Measurements from ENCODE around the gene MEN1.
"Not testable (repeated sequence)": the region's sequence is repeated elsewhere in the genome, so short reads cannot be mapped to it uniquely, and the experiment has no call there.

MEN1 gene

DNA sequence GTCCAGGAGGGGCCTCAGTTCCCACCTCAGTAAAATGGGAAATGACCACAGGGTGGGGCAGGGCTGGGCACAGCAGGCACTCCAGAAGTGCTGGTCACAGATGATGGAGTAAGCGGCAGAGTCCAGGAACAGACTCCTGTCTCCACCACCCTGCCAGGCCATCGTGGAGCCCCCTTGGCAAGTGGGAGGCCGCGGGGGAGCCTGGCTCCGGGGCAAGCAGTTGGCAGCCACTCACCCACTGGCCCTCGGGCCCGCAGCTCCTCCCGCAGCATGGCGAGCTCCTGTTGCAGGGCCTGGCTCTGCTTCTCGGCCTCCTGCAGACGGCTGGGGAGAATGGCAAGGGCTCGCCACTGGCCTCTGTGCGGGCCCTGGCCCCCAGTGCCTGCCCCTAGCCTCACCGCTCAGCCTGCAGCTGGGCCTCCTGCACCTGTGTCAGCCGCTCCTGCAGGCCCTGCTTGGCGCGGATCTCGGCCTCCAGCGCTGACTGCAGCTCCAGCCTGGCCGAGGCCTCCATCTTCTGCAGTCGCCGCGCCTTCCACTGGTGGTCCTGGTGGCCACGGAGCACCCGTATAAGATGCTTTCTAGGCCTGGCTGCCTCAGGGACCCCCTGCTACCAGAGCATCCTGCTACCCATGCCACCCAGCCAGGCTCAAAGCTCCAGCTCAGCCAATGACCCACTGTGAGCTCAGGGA is 23.8 kb upstream of the MEN1 start:
- no peak overlapping the region for H3K4me3 ChIP-seq (ENCODE audit: low read depth, low read length)

DNA sequence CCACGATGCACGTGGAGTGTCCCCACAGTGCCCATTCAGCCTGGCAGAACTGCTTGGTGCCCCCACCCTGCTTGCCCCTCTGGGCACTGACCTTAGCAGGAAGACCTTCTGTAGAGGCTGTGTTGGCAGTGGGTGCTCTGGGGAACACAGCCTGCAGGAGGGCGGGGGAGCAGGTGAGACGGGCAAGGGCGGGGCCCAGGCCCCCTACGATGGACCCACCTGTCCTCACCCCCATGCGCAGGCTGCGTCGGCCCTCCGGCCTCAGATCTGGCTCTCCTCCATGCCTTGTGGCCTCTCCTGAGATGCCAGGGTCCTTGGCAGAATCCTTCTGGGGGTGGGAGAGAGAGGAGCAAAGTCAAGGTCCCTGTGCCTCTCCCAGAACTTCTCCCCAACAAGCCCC is 23.2 kb upstream of the MEN1 start:
- H3K4me3 ChIP-seq (ENCODE audit: low read depth, low read length): no peak overlapping the region

DNA sequence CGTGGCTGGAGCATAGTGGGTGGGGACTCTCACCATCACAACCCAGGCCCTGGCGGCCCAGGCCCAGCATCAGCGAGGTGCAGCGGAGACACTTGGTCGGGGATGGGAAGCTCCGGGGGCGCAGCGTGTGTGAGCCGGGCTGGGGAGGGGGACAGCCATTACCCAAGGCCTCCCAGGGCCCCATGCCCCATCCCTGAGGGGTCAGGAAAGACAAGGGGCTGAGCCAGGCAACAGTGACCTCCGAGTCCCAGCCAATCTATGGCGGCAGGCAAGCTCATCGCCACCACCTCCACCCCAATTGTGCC is 22.8 kb upstream of the MEN1 start:
- H3K4me3 ChIP-seq (ENCODE audit: low read depth, low read length): no peak overlapping the region

DNA sequence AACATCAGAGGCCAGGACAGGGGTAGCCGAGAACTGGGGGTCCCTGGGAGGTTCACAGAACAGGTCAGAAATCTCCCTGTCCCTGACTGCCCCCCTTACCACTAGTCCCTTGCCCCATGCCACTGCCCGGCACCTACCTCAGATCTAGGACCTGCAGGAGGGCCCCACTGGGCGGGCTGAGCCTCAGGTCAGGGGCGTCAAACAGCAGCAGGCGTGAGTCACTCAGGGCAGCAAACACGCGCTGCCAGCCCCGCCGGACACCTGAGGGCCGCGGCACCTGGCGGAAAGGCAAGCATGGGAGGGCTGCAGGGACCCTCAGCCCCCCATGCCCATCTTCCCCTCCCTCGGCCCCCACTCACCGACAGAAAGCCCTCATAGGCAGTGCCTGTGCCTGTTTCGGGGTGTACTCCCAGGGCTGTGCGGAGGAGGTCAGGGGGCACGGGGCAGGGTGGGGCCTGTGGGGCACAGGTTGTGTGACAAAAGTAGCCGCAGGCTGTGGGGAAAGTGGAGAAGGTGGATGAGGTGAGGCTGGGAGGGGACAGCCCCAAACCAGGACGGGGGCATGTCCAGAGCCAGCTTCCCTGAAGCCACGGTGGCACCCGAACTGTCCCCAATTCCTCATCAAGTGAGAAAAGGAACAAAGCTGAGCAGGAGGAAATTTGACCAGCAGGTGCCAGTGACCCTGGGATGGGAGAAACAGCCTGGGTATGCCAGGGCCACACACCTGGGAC is 22.3 kb upstream of the MEN1 start:
- no peak overlapping the region for H3K4me3 ChIP-seq (ENCODE audit: low read depth, low read length)

DNA sequence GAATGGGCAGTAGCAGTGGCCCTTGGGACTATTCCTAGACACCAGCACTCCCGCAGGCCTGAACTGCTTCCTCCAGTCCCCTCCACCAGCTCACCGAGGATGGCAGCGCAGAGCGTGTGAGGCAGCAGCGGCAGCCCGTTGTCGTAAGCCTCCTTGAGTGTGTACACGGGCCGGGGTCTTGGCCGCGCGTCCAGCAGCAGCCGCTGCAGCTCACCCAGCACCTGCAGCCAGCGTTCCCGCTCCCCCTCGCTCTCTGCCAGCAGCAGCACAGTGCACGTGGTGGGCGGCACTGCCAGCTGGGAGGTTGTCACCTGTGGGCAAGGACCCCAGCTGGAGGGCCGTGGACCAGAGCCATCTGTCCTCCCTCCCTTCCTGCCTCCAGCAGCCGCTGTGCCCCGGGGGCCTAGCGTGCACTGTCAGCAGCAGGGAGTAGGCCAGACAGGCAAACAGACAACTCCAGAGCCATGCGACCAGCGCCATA is 21.1 kb upstream of the MEN1 start:
- no peak overlapping the region for H3K4me3 ChIP-seq (ENCODE audit: low read depth, low read length)

DNA sequence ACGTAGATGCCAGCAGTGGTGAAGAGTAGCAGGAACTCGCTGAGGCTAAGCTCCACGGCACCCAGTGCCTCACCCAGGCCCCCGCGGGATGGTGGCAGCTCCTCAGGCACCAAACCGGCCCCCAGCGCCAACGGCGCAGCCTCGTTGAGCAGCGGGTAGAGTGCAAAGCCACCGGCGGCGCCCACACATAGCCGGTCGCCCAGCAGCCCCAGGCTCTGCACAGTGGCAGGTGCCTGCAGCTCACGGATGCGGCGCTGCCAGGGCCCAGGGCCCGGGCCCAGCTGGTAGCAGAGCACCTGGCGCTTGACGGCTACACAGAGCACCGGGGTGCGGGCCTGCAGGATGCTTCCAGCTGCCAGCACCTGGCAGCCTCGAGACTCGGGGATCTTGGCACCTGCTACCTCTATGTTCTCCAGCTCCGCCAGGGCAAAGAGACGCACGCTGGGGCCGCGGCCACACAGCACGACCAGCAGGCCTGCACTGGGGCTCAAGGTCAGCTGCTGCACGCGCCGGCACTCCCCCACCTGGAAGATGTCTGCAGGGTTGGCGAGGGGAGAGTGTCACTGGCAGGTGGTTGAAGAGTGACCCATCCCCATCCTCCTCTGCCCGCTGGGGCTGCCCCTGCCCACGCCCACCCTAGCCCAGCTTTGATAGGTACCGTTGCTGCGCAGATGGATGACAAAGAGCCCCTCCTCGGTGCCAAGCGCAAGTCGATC is 19.3 kb upstream of the MEN1 start:
- no peak overlapping the region for H3K4me3 ChIP-seq (ENCODE audit: low read depth, low read length)

DNA sequence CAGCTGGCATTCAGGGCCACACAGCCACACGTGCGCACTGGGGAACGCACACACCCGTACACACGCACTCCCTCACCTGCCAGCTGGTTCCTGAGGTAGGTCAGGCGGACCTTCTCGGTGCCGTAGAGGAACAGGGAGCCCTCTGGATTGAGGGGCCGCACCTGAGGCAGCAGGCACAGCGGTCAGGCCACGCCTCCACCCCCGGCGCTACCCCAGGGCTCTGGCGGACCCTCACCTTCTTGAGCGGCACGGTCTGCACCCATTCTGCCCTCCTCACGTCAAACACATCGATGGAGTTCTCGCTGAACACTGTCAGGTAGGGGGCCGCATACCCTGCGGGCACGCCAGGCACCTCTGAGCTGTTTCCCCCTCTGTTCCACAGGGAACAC is 17.1 kb upstream of the MEN1 start:
- no peak overlapping the region for H3K4me3 ChIP-seq (ENCODE audit: low read depth, low read length)

DNA sequence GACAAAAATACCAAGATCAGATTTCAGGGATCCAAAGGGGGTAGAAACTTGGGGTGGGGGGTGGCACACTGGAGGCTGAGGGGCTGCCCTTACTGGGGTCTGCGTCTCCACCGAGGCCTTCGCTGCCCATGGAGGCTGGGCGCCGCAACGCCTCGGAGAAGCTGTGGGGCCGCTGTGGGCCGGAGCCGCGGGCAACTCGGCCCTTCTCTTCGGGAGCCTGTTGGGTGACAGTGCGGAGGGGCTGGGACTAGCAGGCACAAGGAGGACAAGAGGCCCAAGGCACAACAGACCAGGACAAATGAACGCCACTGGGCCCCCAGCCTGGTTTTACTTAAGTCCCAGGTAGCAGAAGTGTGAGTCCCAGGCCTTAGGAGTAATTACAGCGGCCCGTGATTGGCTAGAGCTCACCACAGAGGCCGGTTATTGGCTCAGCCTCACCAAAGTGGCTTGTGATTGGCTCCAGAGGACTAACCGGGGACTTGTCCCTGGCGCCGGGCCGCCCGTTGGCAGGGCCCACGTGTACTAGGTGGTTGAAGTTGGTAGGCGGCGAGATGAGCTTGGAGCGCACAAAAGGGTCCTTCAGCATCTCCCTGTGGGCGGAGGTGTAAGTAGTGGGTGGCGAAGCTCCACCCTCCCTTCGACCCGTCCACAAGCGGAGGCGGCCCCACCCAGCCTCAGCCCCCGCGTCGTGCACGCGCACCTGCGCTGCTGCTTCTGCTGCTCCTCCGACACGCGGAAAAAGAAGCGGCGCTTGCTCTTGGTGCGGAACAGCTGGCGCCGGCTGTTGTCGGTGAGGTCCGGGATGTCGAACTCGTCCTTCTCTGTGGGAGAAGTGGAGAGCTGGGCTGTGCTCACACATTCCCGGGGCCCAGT is 16.5 kb upstream of the MEN1 start:
- H3K4me3 ChIP-seq (ENCODE audit: low read depth, low read length): no peak overlapping the region

DNA sequence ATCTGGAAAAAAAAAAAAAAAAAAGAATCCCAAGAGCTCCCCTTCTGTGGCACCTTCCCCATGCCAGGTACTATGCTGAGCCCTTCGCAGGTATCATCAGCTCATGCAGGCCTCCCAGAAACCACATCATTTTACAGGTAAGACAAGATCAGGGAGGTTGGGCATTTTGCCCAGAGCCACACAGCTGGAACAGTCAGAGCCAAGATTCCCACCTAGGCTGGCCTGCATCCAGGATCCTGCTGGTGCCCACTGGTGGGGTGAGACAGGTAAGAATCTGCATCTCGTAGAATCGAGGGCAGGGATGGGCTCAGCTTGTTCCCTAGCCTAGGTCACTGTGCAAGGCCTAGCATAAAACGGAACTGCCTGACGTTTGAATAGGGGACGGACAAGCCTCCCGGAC is 15.7 kb upstream of the MEN1 start:
- H3K4me3 ChIP-seq (ENCODE audit: low read depth, low read length): no peak overlapping the region

DNA sequence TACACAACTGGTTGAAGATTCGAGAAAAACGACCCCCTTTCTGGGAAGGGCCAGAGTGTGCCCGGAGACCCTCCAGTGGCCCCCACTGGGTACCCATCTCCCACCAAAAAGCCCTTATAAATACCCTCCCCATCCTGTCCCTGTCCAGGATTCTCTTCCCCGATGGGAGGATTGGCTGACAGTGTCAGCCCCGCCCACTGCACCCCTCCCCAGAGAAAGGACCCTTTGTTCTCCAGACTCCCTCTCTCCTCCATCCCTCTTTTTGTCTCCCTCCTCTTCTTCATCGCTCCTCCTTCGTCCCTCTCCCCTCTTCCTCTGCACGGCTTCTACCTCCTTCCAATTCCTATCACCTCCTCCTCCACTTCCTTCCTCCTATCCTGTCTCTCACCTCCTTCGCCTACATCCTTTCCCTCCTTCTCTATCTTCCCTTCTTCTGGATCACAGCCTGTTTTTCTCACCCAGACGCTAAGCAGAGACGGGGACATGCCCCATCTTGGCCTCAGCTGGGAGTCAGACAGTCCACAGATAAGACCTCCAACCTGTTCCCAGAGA is 13.3 kb upstream of the MEN1 start:
- no peak overlapping the region for H3K4me3 ChIP-seq (ENCODE audit: low read depth, low read length)

DNA sequence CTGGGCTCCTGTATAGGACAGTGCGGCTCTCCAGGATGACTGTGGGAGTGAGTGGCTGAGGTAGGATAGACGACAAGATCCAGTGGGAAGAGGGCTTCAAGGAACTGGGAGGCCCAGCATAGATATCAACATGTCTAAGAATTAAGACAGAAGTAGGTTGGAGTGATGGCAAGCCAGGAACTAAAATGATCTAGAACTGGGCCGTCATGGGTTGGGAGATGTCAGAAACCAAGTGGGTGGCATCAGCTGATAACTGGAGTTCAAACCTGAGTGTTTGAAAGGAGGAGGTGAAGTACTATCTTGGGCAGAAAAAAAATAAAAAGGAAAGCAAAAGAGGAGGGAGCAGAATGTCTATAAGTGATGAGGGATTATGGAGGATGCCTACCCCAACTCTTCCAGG is 7.1 kb upstream of the MEN1 start:
- H3K4me3 ChIP-seq (ENCODE audit: low read depth, low read length): no peak overlapping the region

DNA sequence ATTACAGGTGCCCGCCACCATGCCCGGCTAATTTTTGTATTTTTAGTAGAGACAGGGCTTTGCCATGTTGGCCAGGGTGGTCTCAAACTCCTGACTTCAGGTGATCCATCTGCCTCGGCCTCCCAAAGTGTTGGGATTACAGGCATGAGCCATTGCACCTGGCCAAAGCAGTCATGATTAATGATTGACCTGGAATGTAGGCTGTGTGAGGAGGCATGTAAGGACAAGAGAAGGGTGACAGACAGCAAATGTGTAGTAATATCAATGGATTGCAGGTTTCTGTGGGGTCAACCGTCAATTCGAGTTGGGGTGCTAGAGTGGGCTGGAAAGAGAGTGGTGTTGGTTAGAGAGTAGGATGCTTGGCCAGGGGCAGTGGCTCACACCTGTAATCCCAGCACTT is 5.1 kb upstream of the MEN1 start:
- H3K4me3 ChIP-seq (ENCODE audit: low read depth, low read length): not testable (repeated sequence)

DNA sequence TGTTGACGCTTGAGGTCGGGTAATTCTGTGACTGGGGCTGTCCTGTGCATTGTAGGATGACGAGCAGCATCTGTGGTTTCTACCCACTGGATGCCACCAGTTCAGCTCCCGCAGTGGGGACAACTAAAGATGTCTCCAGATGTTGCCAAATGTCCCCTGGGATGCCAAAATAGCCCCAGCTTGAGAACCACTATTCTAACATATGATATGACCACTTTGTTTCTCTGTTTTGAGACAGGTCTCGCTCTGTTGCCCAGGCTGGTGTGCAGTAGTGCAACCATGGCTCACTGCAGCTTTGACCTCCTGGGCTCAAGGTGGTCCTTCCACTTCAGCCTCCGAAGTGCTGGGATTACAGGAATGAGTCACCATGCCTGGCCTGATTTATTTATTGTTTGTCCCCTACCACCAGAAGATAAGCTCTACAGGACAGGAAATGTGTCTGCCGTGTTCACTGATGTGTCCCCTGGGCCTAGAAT is 4.4 kb upstream of the MEN1 start:
- no peak overlapping the region for H3K4me3 ChIP-seq (ENCODE audit: low read depth, low read length)

DNA sequence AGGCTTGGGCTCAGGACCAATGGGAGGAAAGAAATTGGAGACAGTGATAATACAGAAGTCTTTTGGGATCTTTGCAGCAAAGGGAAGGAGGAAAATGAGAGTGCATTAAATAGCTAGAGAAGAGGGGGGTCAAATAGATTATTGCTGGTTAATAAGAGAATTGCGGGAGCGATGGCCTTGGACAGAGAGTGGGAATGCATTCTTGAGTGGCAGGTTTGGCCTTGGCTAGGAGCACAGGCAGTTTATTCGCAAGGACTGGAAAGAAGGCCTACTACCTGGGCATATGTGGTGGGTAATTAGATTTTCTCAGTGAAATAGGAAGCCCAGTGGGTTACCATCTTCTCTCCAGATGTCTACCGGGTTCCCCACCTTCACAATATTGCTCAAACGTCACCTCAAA is 3.5 kb upstream of the MEN1 start:
- no peak overlapping the region for H3K4me3 ChIP-seq (ENCODE audit: low read depth, low read length)

DNA sequence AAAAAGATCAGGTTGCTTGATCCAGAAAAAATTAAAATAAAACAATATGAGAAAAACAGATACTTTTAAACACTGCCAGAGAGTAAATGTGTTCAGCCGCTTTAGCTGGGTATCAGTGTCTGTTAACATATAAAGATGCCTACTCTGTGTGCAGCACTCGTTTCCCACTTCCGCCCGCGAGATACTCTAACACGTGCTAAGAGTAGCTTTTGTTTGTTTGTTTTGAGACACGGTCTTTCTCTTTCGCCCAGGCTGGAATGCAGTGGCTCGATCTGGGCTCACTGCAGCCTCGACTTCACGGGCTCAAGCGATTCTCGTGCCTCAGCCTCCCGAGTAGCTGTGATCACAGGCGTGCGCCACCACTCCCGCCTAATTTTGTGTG is 531 bp upstream of the MEN1 start:
- peak overlapping the region; percentile 35 for H3K4me3 ChIP-seq (ENCODE audit: low read depth, low read length)

DNA sequence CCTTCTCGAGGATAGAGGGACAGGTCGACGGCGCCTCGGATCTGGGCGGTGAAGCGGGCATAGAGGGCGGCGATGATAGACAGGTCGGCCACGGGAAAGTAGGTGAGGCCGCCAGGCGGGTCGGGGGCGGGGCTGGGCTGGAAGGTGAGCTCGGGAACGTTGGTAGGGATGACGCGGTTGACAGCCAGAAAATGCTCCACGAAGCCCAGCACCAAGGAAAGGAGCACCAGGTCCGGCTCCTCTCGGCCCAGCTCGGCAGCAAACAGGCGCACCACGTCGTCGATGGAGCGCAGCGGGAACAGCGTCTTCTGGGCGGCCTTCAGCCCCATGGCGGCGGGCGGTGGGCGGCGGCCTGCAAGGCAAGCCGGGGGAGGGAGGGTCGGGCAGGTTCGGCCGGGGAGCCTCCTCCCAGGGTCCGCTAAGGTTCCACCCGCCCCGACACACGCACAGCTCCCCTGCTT is 540 bp downstream of the MEN1 start:
- H3K4me3 ChIP-seq (ENCODE audit: low read depth, low read length): peak overlapping the region; percentile 78

DNA sequence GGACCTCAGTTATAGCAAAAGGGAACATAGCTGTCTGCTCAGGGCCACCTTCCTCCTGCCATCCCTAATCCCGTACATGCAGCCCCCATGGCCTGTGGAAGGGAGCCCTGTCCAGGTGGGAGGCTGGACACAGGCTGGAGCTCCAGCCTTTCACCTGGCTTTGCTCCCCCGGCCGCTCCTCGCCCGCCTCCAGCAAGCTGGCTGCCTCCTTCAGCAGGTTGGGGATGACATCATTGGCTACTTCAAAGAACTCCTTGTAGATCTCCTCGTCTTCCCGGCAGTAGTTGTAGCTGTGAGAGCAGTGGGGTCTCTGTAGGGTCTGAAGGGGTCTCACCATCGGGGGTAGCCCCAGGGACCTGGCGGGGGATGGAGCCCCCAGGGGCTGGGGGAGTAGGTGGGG is 4.9 kb downstream of the MEN1 start:
- H3K4me3 ChIP-seq (ENCODE audit: low read depth, low read length): no peak overlapping the region

DNA sequence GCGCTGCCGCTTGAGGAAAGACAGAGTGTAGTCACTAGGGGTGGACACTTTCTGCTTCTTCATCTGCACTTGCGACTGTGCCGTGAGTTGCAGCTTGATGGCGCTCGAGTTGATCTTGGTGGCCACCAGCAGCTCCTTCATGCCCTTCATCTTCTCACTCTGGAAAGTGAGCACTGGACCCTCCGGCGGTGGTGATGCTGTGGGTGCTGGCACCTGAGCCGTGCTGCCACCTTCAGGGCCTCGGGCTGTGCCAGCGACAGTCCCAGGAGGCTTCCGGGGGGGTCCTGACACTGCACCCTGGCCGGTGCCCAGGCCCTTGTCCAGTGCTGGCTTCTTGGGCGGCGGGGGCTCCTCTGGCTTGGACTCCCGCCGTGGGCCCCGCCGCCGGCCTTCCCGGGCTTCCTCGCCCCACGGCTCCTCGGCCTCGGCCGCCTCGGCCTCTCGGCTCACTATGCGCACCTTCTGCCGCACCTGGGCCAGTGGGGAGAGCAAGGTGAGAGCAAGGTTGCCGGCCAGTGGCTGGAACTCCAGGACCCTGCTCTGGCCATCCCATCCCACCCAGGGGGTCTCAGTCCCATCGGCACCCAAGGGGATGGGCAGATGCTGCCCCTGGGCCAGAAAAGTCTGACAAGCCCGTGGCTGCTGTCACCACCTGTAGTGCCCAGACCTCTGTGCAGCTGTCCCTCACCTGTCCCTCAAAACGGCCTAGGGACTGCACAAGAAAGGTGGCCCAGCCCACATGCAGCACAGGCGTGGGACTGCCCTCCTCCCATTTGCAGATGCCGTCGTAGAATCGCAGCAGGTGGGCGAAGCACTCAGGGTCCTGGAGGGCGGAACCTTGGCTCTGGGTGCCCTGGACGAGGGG is 5.8 kb downstream of the MEN1 start:
- H3K4me3 ChIP-seq (ENCODE audit: low read depth, low read length): no peak overlapping the region

DNA sequence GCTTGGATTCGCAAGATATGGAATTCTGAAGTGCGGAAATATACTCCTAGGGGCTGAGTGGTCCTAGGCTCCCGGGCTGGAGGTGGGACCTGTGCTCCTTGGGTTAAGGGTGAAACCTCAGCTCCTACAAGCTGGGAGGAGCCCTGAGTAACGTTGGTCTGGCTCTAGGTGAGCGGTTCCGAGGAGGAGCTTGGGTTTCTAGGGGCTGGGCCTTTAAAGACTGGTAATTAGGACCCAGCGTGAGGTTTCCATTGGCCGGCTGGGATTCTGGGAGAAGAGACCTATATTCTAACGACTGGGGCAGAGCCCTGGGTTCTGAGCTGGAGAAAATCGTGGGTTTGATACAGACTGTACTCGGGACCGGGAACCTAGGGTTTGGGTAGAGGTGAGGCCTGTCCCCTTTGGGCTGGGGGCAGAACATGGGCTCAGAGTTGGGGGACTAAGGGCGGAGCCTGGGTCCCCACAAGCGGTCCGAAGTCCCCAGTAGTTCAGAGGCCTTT is 6.5 kb downstream of the MEN1 start:
- H3K4me3 ChIP-seq (ENCODE audit: low read depth, low read length): peak overlapping the region; percentile 53

Data from iPS-11a (cell line).